NT2/D1 (cell line): Measurements from ENCODE around the gene TMEM238L.

Experiments used
- SUZ12 ChIP-seq: IDR thresholded peaks from 2 replicates; pipeline ENCODE4 v1.6.1; 2011; ENCODE audit not compliant: insufficient read length, insufficient read depth; ENCODE audit errors: extremely low read depth
- YY1 ChIP-seq: IDR thresholded peaks from 2 replicates; pipeline ENCODE4 v1.6.1; 2011; ENCODE audit not compliant: insufficient read length, insufficient read depth
- ZNF274 ChIP-seq: IDR thresholded peaks from 2 replicates; pipeline ENCODE4 v1.6.1; 2011; ENCODE audit warnings: mild to moderate bottlenecking, low read depth, low read length

GRCh38 chr17:10756185-10756584 lies 47.7 kb downstream of the TMEM238L start:
- TF ChIP-seq ZNF274 = no peak
- no peak for TF ChIP-seq SUZ12
- no peak for TF ChIP-seq YY1
